T-cell (primary cell): ENCODE results near the gene TUBB3. TPM values are rescaled to one million over a fixed set of nuclear protein-coding genes. Genes with fewer than 3 reads are reported as not detected.

Experiments used
- ATAC-seq, 4 experiments: fragments of 200-7000 bp in 3 of 4; fragments of 150-1000 bp in 1 of 4; cut with Tn5 transposase; replicated peaks in 1 of 4; 1 replicate in 3 of 4; 2 replicates in 1 of 4; pipeline ENCODE4 v1.10.0; 2021; ENCODE audit warnings: moderate library complexity in 3 of 4, mild to moderate bottlenecking in 2 of 4, moderate number of reproducible peaks in 1 of 4
- CTCF ChIA-PET, 2 donors: fragments of 300-600 bp; sonication (Branson Sonifier 250); formaldehyde crosslinking; loops; one replicate each; lab custom pipeline; 2022; ENCODE audit warnings: antibody characterized with exemption in 2 of 2; lab: Charles Lee
- POLR2A ChIA-PET, 2 donors: fragments of 300-600 bp; sonication (Branson Sonifier 250); formaldehyde crosslinking; loops; one replicate each; lab custom pipeline; 2022; ENCODE audit warnings: antibody characterized with exemption in 2 of 2; lab: Charles Lee
- DNase-seq, 35 experiments: peaks; one replicate each; pipeline versions ENCODE4 v3.0.0 to v3.0.0-alpha.2; 2013 to 2023
- H3K27ac ChIP-seq: one replicate; pipeline ENCODE4 v1.5.1; 2013; ENCODE audit warnings: low read length
- H3K27me3 ChIP-seq, 2 experiments: replicated peaks in 1 of 2; 1 replicate in 1 of 2; 2 replicates in 1 of 2; pipeline versions ENCODE4 v1.6.1 to v1.7.0; 2013; ENCODE audit warnings: low read length in 1 of 2, mixed read lengths in 1 of 2; ENCODE audit not compliant: control insufficient read depth in 2 of 2, insufficient read depth in 2 of 2; ENCODE audit errors: extremely low read depth in 1 of 2
- H3K36me3 ChIP-seq, 2 donors: 1 replicate in 1 of 2; 2 replicates in 1 of 2; pipeline versions ENCODE4 v1.6.1 to v1.7.0; 2013; ENCODE audit warnings: low read length in 1 of 2; ENCODE audit not compliant: control insufficient read depth in 2 of 2, insufficient read depth in 1 of 2; ENCODE audit errors: extremely low read depth in 1 of 2
- H3K4me1 ChIP-seq, 2 experiments: 1 replicate in 1 of 2; 2 replicates in 1 of 2; pipeline versions ENCODE4 v1.6.1 to v1.7.0; 2013; ENCODE audit warnings: low read length in 2 of 2, mixed read lengths in 1 of 2; ENCODE audit not compliant: insufficient read depth in 2 of 2, control insufficient read depth in 1 of 2; ENCODE audit errors: extremely low read depth in 1 of 2
- H3K4me3 ChIP-seq, 2 donors: 1 replicate in 1 of 2; 2 replicates in 1 of 2; pipeline versions ENCODE4 v1.5.1 to v1.7.0; 2013; ENCODE audit warnings: mild to moderate bottlenecking in 2 of 2, low read length in 1 of 2, moderate library complexity in 1 of 2; ENCODE audit not compliant: control insufficient read depth in 1 of 2; ENCODE audit errors: extremely low read depth in 1 of 2
- H3K9me3 ChIP-seq: 2 replicates; pipeline ENCODE4 v1.7.0; 2013
- H3K27ac Mint-ChIP-seq, 2 donors: one replicate each; pipeline ENCODE4 v1.8.0; 2020 to 2021; ENCODE audit warnings: mild to moderate bottlenecking in 2 of 2, mixed read lengths in 2 of 2
- H3K27me3 Mint-ChIP-seq, 2 donors: one replicate each; pipeline ENCODE4 v1.8.0; 2021 to 2022; ENCODE audit warnings: mixed read lengths in 2 of 2
- H3K36me3 Mint-ChIP-seq: one replicate; pipeline ENCODE4 v1.8.0; 2021; ENCODE audit warnings: mixed read lengths
- H3K4me1 Mint-ChIP-seq, 3 donors: one replicate each; pipeline ENCODE4 v1.8.0; 2020 to 2022; ENCODE audit warnings: mixed read lengths in 3 of 3, mild to moderate bottlenecking in 1 of 3
- H3K4me3 Mint-ChIP-seq, 3 donors: one replicate each; pipeline ENCODE4 v1.8.0; 2020 to 2022; ENCODE audit warnings: mild to moderate bottlenecking in 3 of 3, mixed read lengths in 3 of 3, moderate library complexity in 3 of 3
- H3K9me3 Mint-ChIP-seq, 3 donors: one replicate each; pipeline ENCODE4 v1.8.0; 2020 to 2022; ENCODE audit warnings: mixed read lengths in 3 of 3
- WGBS: methylation state at CpG from one replicate; pipeline ENCODE4 v1.1.5; 2013; ENCODE audit warnings: missing lambda C conversion rate; ENCODE audit not compliant: insufficient coverage; 5-methylcytosine and 5-hydroxymethylcytosine counted together
- total RNA-seq, 35 experiments: library from RNA in 6 of 35; stranded (reverse) in 6 of 35; fragments of 120-200 nt in 1 of 35; gene quantifications; one replicate each; pipeline versions ENCODE4 v1.2.1 to v1.2.4 and lab custom pipeline; 2013 to 2026

The TUBB3 gene
- total RNA-seq, 5 donors from 2014 or later (not counting 1 experiment from before 2014, with no cell fraction given), result 0.58 to 1.8 (median 0.93) TPM

- Mint-ChIP-seq H3K9me3 (no peaks in the 10 kb centered on the region), H3K36me3 (peaks cover 7% of the 10 kb centered on the region), H3K4me1 (peaks cover 30 to 42% (median 30%) of the 10 kb centered on the region in 3 donors), H3K27ac (no peak overlapping the region), H3K4me3 (peak overlapping the region in 1 of 3 donors; percentile 28), H3K27me3 (peaks cover 0 to 13% of the 10 kb centered on the region in 2 donors)
- DNase-seq (no peak), ATAC-seq (no peak)
- H3K27ac ChIP-seq, result no peak overlapping the region
- 97% methylated on average over 37 of the region's 40 CpGs for WGBS
- H3K36me3 ChIP-seq, result peaks cover 0 to 12% of the 10 kb centered on the region in 2 donors
- ChIA-PET POLR2A (interaction anchor here in 1 of 2 donors (0.5 kb wide), 1 partner anchor 13 kb away, joined by 4 read pairs; no protein-coding TSS in a partner anchor), CTCF (no interaction called here)
- no peaks in the 10 kb centered on the region for H3K9me3 ChIP-seq
- no peak overlapping the region for H3K4me3 ChIP-seq
- H3K27me3 ChIP-seq, result peaks cover 0 to 46% of the 10 kb centered on the region in 2 experiments
- peaks cover 0 to 44% of the 10 kb centered on the region in 2 experiments for H3K4me1 ChIP-seq
These were observed 7.6 kb upstream of the TUBB3 start for GRCh38 chr16:89915303-89916232.

GRCh38 chr16:89917773-89918452 lies 5.2 kb upstream of the TUBB3 start:
- ChIA-PET CTCF (interaction anchor here in 1 of 2 donors (0.6 kb wide), 1 partner anchor 725 kb away, joined by 3 read pairs; no protein-coding TSS in a partner anchor), POLR2A (no interaction called here)
- Mint-ChIP-seq H3K9me3 (no peaks in the 10 kb centered on the region), H3K27ac (no peak overlapping the region), H3K27me3 (peaks cover 0 to 23% of the 10 kb centered on the region in 2 donors), H3K36me3 (peaks cover 3% of the 10 kb centered on the region), H3K4me3 (peak overlapping the region; percentile 31 to 84 (median 61)), H3K4me1 (peaks cover 37 to 64% (median 46%) of the 10 kb centered on the region in 3 donors)
- Histone ChIP-seq H3K36me3 (peaks cover 0 to 5% of the 10 kb centered on the region in 2 donors), H3K4me3 (peak overlapping the region; percentile 1 to 35), H3K27me3 (peaks cover 0 to 69% of the 10 kb centered on the region in 2 experiments), H3K27ac (no peak overlapping the region), H3K4me1 (peaks cover 2 to 67% of the 10 kb centered on the region in 2 experiments), H3K9me3 (no peaks in the 10 kb centered on the region)
- 0% methylated on average over 36 of the region's 39 CpGs for WGBS
- ATAC-seq (peak; percentile 66 to 88 (median 79)), DNase-seq (peak; percentile 49 to 86 (median 68))

GRCh38 chr16:89918453-89919347 lies 4.4 kb upstream of the TUBB3 start, which contains the start of gene MC1R:
MC1R (plus strand) TSS chr16:89918862; CDS start chr16:89919259, 397 bp downstream.
- Mint-ChIP-seq H3K36me3 (peaks cover 3% of the 10 kb centered on the region), H3K27me3 (peaks cover 0 to 23% of the 10 kb centered on the region in 2 donors), H3K4me1 (peaks cover 37 to 64% (median 46%) of the 10 kb centered on the region in 3 donors), H3K4me3 (peak within 1 kb of the TSS; percentile 31 to 84 (median 61)), H3K27ac (peak within 1 kb of the TSS in 1 of 2 donors; percentile 30), H3K9me3 (no peaks in the 10 kb centered on the region)
- DNase-seq, result peak in 9 of 35 experiments; percentile 23 to 53 (median 42)
- Histone ChIP-seq H3K27ac (no peak within 1 kb of the TSS), H3K4me3 (peak within 1 kb of the TSS; percentile 1 to 35), H3K9me3 (no peaks in the 10 kb centered on the region), H3K27me3 (peaks cover 0 to 73% of the 10 kb centered on the region in 2 experiments), H3K36me3 (no peaks in the 10 kb centered on the region), H3K4me1 (peaks cover 2 to 70% of the 10 kb centered on the region in 2 experiments)
- ATAC-seq, result peak; percentile 5 to 49 (median 18)
- WGBS, result 6% methylated on average over 22 of the region's 23 CpGs
- CTCF ChIA-PET, result interaction anchor here in 1 of 2 donors (0.5 to 0.6 kb wide), 2 partner anchors 99 to 726 kb away, joined by 3 read pairs; no protein-coding TSS in a partner anchor
- POLR2A ChIA-PET, result interaction anchor here (0.5 to 0.6 kb wide), 2 partner anchors 12 to 897 kb away, joined by 3 to 6 read pairs; no protein-coding TSS in a partner anchor

GRCh38 chr16:89919535-89920406 lies 3.4 kb upstream of the TUBB3 start:
- no peaks in the 10 kb centered on the region for H3K36me3 ChIP-seq
- no peak overlapping the region for H3K27ac ChIP-seq
- H3K36me3 Mint-ChIP-seq, result no peaks in the 10 kb centered on the region
- peaks cover 32 to 63% (median 48%) of the 10 kb centered on the region in 3 donors for H3K4me1 Mint-ChIP-seq
- POLR2A ChIA-PET, result no interaction called here
- no peak overlapping the region for H3K4me3 ChIP-seq
- H3K9me3 Mint-ChIP-seq, result no peaks in the 10 kb centered on the region
- peak overlapping the region in 1 of 3 donors; percentile 84 for H3K4me3 Mint-ChIP-seq
- DNase-seq (peak in 1 of 35 experiments; percentile 17), ATAC-seq (no peak)
- CTCF ChIA-PET, result no interaction called here
- H3K9me3 ChIP-seq, result no peaks in the 10 kb centered on the region
- WGBS, result 90% methylated on average over 39 of the region's 52 CpGs
- peaks cover 0 to 84% of the 10 kb centered on the region in 2 experiments for H3K27me3 ChIP-seq
- H3K27me3 Mint-ChIP-seq, result peaks cover 0 to 26% of the 10 kb centered on the region in 2 donors
- peak overlapping the region in 1 of 2 donors; percentile 30 for H3K27ac Mint-ChIP-seq
- H3K4me1 ChIP-seq, result peaks cover 5 to 81% of the 10 kb centered on the region in 2 experiments

- WGBS, result 23% methylated on average over 5 of the region's 6 CpGs
- H3K27ac Mint-ChIP-seq, result no peak overlapping the region
- CTCF ChIA-PET, result no interaction called here
- ATAC-seq (no peak), DNase-seq (no peak)
- Histone ChIP-seq H3K4me3 (no peak overlapping the region), H3K9me3 (no peaks in the 10 kb centered on the region), H3K27ac (no peak overlapping the region), H3K36me3 (no peaks in the 10 kb centered on the region), H3K4me1 (peaks cover 5 to 88% of the 10 kb centered on the region in 2 experiments), H3K27me3 (peaks cover 0 to 88% of the 10 kb centered on the region in 2 experiments)
- no peaks in the 10 kb centered on the region for H3K9me3 Mint-ChIP-seq
- H3K27me3 Mint-ChIP-seq, result peaks cover 0 to 32% of the 10 kb centered on the region in 2 donors
- POLR2A ChIA-PET, result no interaction called here
- peak overlapping the region in 1 of 3 donors; percentile 84 for H3K4me3 Mint-ChIP-seq
- no peaks in the 10 kb centered on the region for H3K36me3 Mint-ChIP-seq
- H3K4me1 Mint-ChIP-seq, result peaks cover 32 to 71% (median 51%) of the 10 kb centered on the region in 3 donors
These were observed 2.4 kb upstream of the TUBB3 start for GRCh38 chr16:89920723-89921122.
